GM18907 (cell line): ENCODE results near the gene KCNJ12.

Source experiments
- ATAC-seq: cut with Tn5 transposase; IDR thresholded peaks from one replicate; pipeline ENCODE4 v1.9.1; 2021; ENCODE audit warnings: mild to moderate bottlenecking, moderate library complexity; ENCODE audit not compliant: unreplicated experiment

Gene KCNJ12

GRCh38 chr17:21463779-21464407, 87.7 kb downstream of the KCNJ12 start:
- no peak for ATAC-seq

DNA sequence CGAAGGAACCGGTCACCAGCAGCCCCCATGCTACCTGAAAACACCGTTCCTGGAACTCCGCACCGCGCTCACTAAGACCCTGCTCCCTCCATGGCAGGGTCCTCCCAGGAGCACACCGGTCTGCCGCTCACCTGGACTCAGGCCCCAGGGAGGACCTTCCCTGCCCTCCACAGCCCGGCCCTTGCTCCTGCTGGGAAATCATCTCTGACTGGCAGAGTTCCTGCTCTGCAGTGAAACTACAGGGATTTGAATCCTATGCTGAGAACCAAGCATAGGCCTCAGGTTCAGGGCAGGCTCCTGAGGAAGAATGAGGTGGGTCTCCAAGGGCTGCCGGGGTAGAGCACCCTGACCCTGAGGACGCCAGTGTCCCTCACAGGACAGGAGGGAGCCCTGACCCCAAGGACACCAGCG, 88.5 kb downstream of the KCNJ12 start:
- no peak for ATAC-seq

DNA sequence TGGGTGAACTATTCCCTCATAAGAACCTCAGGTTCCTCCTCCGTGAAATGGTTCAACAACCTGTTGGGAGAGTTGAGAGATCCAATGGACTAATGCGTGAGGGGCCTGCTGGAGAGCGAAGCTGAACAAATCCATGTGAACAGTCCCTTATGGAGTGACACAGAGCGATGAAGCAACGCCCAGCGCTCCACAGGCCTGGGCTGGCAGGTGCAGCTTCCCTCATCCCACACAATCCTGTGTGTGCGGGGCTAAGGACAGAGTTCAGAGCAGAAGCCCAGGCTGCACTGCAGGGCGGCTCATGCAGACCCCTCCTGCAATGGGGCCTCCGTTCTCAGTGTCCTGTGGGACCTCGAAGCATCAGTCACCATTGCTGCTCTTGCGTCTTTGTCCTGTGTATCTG, 90.4 kb downstream of the KCNJ12 start:
- no peak for ATAC-seq

- no peak for ATAC-seq
Measured at GRCh38 chr17:21467196-21467595, 91.0 kb downstream of the KCNJ12 start.

DNA sequence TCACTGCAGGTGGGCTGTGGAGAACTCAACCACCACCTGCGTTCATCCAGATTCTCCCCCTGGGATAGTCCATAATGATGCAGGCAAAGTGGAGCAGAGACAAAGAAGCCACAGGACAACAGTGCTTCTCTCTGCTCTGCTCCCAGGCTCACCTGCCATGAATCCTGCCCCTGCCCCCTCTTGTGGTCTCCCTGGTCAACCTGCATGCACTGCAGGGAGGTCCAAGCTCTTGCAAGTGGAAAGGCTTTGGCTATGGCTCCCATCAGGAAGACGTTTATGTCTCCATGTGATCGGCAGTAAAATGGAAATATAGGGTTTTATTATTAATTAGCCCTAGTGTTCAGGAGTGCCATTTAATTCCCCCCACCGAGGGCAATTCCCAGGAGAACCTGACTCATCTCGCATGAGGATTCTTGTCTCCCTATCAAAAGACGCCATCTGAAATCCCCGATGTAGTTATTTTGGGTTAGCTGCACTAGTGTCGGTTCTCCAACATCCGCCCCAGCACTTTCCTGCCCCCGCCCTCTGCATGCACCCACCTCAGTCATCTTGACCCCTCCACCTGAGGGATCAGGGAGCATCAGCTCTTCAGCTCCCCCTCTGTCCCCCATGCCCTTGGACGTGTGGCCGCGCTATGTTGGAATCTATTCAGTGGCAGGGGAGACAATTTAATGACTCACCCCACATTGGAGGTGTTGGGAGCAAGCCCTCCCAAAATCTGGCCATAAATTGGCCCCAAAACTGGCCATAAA, 91.8 kb downstream of the KCNJ12 start:
- ATAC-seq = no peak
